ENCODE data around the gene STK11IP. TPM values are rescaled to one million over a fixed set of nuclear protein-coding genes. Genes with fewer than 3 reads are reported as not detected.

Gene STK11IP
- total and polyA plus RNA-seq, 10 of the 15 experiments (the other 5 are each of a cell fraction or from before 2014, with no cell fraction given), result 0.42 to 24.0 (median 11.4) TPM

- TF ChIP-seq BCL3 (IDR thresholded peaks at IDR 0.05; ENCODE audit: borderline replicate concordance, insufficient read depth, low read depth, low read length, poor library complexity, severe bottlenecking), result no peak
- TF ChIP-seq ASH2L (IDR thresholded peaks at IDR 0.05; ENCODE audit: borderline replicate concordance, low read depth), result no peak
- TF ChIP-seq RB1 (IDR thresholded peaks at IDR 0.05; ENCODE audit: borderline replicate concordance), result no peak
- no peak for TF ChIP-seq HCFC1 (IDR thresholded peaks at IDR 0.05; ENCODE audit: low read length)
- no peak for TF ChIP-seq E4F1 (IDR thresholded peaks at IDR 0.05; ENCODE audit: borderline replicate concordance, partially characterized antibody)
- TF ChIP-seq FOXK2 (IDR thresholded peaks at IDR 0.05), result no peak
Observed at GRCh38 chr2:219563271-219563928, 34.3 kb upstream of the STK11IP start (continued).
